SK-N-SH (cell line): ENCODE results near the gene OXA1L.

Source experiments
- ELF1 ChIP-seq: IDR thresholded peaks from 2 replicates; pipeline ENCODE4 v1.4.0; 2012
- EP300 ChIP-seq, 2 experiments: IDR thresholded peaks; 2 replicates each; pipeline versions ENCODE4 v1.4.0 to v1.6.1; 2012; ENCODE audit warnings: borderline replicate concordance in 1 of 2, low read depth in 1 of 2, low read length in 1 of 2
- GABPA ChIP-seq: IDR thresholded peaks from 2 replicates; pipeline ENCODE4 v1.4.0; 2012; ENCODE audit warnings: low read depth, mild to moderate bottlenecking
- MXI1 ChIP-seq: IDR thresholded peaks from 2 replicates; pipeline ENCODE4 v1.6.1; 2012; ENCODE audit warnings: mild to moderate bottlenecking, low read depth, low read length, improper control_type of control experiment
- POLR2AphosphoS5 ChIP-seq: IDR thresholded peaks from 2 replicates; pipeline ENCODE4 v1.6.1; 2012; ENCODE audit warnings: low read depth, low read length
- TF ChIP-seq, protein P1 (sequence below): fragments of 200-600 bp; sonication (generic); IDR thresholded peaks from 2 replicates; pipeline ENCODE4 v1.6.1; 2017; ENCODE audit warnings: antibody characterized with exemption, mild to moderate bottlenecking, moderate library complexity
- TF ChIP-seq, protein P2 (sequence below): IDR thresholded peaks from 2 replicates; pipeline ENCODE4 v1.6.1; 2012; ENCODE audit warnings: mild to moderate bottlenecking, low read depth, low read length, moderate library complexity
- TF ChIP-seq, protein P3 (sequence below): IDR thresholded peaks from 2 replicates; pipeline ENCODE4 v1.4.0; 2012; ENCODE audit warnings: low read depth
- TF ChIP-seq, protein P4 (sequence below): IDR thresholded peaks from 2 replicates; pipeline ENCODE4 v1.4.0; 2012; ENCODE audit warnings: low read depth, borderline replicate concordance

DNA sequence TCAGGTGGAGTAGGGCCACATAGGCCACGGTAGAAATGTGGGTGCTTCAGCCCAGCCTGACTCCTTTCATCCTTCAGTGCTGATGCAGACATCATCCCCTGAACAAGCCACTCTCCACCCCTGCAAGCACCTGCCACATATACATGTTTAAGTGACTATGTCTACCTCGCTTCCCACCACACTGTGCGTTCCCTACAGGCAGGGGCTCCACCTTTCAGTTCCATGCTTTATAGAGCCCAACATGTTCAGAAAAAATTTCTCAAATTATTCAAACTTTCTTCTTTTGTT is 37.1 kb downstream of the OXA1L start:
- TF ChIP-seq, protein P1, sequence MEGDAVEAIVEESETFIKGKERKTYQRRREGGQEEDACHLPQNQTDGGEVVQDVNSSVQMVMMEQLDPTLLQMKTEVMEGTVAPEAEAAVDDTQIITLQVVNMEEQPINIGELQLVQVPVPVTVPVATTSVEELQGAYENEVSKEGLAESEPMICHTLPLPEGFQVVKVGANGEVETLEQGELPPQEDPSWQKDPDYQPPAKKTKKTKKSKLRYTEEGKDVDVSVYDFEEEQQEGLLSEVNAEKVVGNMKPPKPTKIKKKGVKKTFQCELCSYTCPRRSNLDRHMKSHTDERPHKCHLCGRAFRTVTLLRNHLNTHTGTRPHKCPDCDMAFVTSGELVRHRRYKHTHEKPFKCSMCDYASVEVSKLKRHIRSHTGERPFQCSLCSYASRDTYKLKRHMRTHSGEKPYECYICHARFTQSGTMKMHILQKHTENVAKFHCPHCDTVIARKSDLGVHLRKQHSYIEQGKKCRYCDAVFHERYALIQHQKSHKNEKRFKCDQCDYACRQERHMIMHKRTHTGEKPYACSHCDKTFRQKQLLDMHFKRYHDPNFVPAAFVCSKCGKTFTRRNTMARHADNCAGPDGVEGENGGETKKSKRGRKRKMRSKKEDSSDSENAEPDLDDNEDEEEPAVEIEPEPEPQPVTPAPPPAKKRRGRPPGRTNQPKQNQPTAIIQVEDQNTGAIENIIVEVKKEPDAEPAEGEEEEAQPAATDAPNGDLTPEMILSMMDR = no peak
- TF ChIP-seq, protein P2, sequence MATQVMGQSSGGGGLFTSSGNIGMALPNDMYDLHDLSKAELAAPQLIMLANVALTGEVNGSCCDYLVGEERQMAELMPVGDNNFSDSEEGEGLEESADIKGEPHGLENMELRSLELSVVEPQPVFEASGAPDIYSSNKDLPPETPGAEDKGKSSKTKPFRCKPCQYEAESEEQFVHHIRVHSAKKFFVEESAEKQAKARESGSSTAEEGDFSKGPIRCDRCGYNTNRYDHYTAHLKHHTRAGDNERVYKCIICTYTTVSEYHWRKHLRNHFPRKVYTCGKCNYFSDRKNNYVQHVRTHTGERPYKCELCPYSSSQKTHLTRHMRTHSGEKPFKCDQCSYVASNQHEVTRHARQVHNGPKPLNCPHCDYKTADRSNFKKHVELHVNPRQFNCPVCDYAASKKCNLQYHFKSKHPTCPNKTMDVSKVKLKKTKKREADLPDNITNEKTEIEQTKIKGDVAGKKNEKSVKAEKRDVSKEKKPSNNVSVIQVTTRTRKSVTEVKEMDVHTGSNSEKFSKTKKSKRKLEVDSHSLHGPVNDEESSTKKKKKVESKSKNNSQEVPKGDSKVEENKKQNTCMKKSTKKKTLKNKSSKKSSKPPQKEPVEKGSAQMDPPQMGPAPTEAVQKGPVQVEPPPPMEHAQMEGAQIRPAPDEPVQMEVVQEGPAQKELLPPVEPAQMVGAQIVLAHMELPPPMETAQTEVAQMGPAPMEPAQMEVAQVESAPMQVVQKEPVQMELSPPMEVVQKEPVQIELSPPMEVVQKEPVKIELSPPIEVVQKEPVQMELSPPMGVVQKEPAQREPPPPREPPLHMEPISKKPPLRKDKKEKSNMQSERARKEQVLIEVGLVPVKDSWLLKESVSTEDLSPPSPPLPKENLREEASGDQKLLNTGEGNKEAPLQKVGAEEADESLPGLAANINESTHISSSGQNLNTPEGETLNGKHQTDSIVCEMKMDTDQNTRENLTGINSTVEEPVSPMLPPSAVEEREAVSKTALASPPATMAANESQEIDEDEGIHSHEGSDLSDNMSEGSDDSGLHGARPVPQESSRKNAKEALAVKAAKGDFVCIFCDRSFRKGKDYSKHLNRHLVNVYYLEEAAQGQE = no peak
- TF ChIP-seq, protein P3, sequence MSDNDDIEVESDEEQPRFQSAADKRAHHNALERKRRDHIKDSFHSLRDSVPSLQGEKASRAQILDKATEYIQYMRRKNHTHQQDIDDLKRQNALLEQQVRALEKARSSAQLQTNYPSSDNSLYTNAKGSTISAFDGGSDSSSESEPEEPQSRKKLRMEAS = no peak
- no peak for TF ChIP-seq GABPA
- no peak for TF ChIP-seq ELF1
- TF ChIP-seq POLR2AphosphoS5 = no peak
- TF ChIP-seq MXI1 = no peak
- no peak for TF ChIP-seq EP300 (IDR thresholded peaks at IDR 0.05; ENCODE audit: borderline replicate concordance in 1 of 2, low read depth in 1 of 2, low read length in 1 of 2)
- TF ChIP-seq, protein P4, sequence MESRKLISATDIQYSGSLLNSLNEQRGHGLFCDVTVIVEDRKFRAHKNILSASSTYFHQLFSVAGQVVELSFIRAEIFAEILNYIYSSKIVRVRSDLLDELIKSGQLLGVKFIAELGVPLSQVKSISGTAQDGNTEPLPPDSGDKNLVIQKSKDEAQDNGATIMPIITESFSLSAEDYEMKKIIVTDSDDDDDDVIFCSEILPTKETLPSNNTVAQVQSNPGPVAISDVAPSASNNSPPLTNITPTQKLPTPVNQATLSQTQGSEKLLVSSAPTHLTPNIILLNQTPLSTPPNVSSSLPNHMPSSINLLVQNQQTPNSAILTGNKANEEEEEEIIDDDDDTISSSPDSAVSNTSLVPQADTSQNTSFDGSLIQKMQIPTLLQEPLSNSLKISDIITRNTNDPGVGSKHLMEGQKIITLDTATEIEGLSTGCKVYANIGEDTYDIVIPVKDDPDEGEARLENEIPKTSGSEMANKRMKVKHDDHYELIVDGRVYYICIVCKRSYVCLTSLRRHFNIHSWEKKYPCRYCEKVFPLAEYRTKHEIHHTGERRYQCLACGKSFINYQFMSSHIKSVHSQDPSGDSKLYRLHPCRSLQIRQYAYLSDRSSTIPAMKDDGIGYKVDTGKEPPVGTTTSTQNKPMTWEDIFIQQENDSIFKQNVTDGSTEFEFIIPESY = no peak
